ENCODE measurements around the gene VPS52. TPM values are rescaled to one million over a fixed set of nuclear protein-coding genes. Genes with fewer than 3 reads are reported as not detected.

VPS52 gene
- total RNA-seq, 1 donor from 2014 or later, result 41.8 TPM

DNA sequence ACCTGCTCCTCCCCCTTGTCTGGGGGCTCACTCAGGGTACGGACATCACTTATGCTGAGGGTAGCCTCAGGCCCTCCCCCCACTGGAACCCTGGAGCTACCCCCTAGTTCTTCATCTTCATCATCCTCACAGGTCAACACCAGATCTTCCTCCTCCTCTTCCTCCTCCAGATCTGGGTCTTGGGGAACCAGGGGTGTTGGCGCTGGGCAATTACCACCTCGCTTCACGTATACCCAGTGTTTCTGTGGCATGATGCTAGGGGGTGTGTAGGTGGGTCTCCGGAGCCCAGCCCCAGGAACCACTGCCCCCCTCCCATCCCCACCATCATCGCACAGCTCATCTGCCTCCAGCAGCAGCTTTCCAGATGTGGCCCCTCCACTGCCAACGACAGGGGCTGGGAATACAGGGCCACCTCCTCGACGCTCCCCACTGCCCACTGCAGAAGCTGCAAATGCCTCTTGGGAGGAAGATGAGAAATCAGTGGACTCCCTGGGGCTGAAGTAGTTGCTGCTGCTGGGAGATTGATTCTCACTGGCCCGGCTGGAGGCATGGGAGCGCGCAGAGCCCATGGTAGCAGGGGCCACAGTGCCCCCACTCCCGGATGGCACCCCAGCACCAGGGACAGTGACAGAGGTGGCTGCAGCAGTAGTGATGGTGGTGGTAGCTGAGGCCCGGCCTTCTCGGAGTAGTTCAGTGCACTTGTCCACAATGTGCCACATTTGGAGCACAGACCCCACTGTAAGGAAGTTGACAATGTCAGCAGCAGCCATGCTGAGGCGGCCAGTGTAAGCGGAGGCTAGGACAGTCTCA is 44.3 kb upstream of the VPS52 start:
- H3K4me1 Mint-ChIP-seq (ENCODE audit: unreplicated experiment), result peaks cover 47% of the 10 kb centered on the region
- H3K27ac Mint-ChIP-seq (ENCODE audit: unreplicated experiment), result no peak overlapping the region
- H3K27me3 Mint-ChIP-seq (ENCODE audit: unreplicated experiment), result peaks cover 15% of the 10 kb centered on the region
- peak overlapping the region; percentile 88 for H3K4me3 Mint-ChIP-seq (ENCODE audit: unreplicated experiment)
- no peaks in the 10 kb centered on the region for H3K9me3 Mint-ChIP-seq (ENCODE audit: unreplicated experiment)
- no peak for DNase-seq (ENCODE audit: low spot score)
- no peak for TF ChIP-seq CTCF (IDR thresholded peaks at IDR 0.05; ENCODE audit: unreplicated experiment)
- H3K36me3 Mint-ChIP-seq (ENCODE audit: low read depth, unreplicated experiment), result peaks cover 25% of the 10 kb centered on the region

DNA sequence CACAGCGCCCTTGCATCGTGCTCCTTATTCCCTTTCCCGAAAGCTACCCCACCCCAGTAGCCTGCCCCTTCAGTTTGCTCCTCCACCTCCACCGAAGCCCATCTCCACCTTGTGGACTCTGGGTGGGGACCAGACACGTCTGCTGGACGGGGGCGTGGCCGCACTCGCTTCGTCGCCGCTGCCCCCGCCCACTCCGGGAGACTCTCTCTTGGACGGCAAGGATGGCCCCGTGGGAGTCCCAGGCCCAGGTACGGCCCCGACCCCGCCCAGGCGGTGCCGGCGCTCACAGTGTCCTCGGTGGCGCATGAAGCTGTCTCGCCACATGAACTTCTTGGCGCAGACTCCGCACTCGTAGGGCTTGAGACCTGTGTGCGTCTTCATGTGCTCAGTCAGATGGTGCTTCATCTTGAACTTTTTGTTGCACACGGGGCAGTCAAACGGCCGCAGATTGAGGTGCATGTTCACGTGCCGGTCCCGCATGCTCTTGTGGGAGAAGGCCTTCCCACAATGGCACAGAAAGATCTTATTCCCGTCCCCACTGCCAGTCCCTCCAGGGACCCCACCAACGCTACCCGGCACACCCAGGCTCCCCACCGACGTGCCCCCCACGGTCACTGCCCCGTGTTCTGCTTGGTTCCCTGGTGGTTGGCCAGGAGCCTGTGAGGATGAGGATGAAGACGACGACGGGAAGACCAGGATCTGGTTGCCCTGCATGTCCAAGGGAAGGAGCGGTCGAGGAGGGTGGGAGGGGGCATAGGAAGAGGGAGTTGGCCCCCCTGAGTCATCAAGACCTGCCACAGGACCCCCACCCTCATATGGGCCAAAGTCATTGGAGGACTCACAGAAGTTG is 43.5 kb upstream of the VPS52 start:
- Mint-ChIP-seq H3K4me1 (ENCODE audit: unreplicated experiment) (peaks cover 41% of the 10 kb centered on the region), H3K36me3 (ENCODE audit: low read depth, unreplicated experiment) (peaks cover 19% of the 10 kb centered on the region), H3K27me3 (ENCODE audit: unreplicated experiment) (peaks cover 12% of the 10 kb centered on the region), H3K9me3 (ENCODE audit: unreplicated experiment) (no peaks in the 10 kb centered on the region), H3K27ac (ENCODE audit: unreplicated experiment) (peak overlapping the region; percentile 86), H3K4me3 (ENCODE audit: unreplicated experiment) (peak overlapping the region; percentile 80)
- DNase-seq (ENCODE audit: low spot score), result peak; percentile 28
- no peak for TF ChIP-seq CTCF (IDR thresholded peaks at IDR 0.05; ENCODE audit: unreplicated experiment)

DNA sequence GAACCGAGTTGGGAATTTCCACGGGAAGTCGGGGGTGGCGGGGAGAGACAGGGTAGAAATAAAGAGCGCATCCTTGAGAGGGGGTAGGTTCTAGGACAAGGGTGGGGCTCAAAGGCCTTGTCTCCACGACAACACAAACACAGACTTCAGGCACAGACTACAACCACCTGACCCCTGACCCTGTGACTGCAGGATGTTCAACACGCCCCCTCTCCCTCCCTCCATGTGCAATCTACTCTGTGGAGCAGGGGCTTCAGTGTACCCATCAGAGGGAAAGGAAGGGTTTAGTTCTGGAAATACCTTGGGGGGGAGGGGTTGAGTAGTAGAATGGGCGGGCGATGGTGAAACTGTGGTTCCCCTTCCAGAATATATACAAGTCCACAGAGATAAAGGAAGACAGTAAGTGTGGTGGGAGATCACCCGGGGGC is 42.9 kb upstream of the VPS52 start:
- peaks cover 12% of the 10 kb centered on the region for H3K36me3 Mint-ChIP-seq (ENCODE audit: low read depth, unreplicated experiment)
- no peaks in the 10 kb centered on the region for H3K9me3 Mint-ChIP-seq (ENCODE audit: unreplicated experiment)
- H3K4me3 Mint-ChIP-seq (ENCODE audit: unreplicated experiment), result peak overlapping the region; percentile 97
- peak overlapping the region; percentile 86 for H3K27ac Mint-ChIP-seq (ENCODE audit: unreplicated experiment)
- H3K4me1 Mint-ChIP-seq (ENCODE audit: unreplicated experiment), result peaks cover 35% of the 10 kb centered on the region
- DNase-seq (ENCODE audit: low spot score), result peak; percentile 51
- TF ChIP-seq CTCF (IDR thresholded peaks at IDR 0.05; ENCODE audit: unreplicated experiment), result no peak
- H3K27me3 Mint-ChIP-seq (ENCODE audit: unreplicated experiment), result peaks cover 12% of the 10 kb centered on the region

- Mint-ChIP-seq H3K27me3 (ENCODE audit: unreplicated experiment) (peaks cover 11% of the 10 kb centered on the region), H3K4me3 (ENCODE audit: unreplicated experiment) (peak within 1 kb of the TSS; percentile 97), H3K9me3 (ENCODE audit: unreplicated experiment) (no peaks in the 10 kb centered on the region), H3K36me3 (ENCODE audit: low read depth, unreplicated experiment) (peaks cover 8% of the 10 kb centered on the region), H3K27ac (ENCODE audit: unreplicated experiment) (peak within 1 kb of the TSS; percentile 91), H3K4me1 (ENCODE audit: unreplicated experiment) (peaks cover 30% of the 10 kb centered on the region)
- no peak for TF ChIP-seq CTCF (IDR thresholded peaks at IDR 0.05; ENCODE audit: unreplicated experiment)
- peak; percentile 49 for DNase-seq (ENCODE audit: low spot score)
These were observed 42.2 kb upstream of the VPS52 start, which contains the start of gene TAPBP for GRCh38 chr6:33313709-33314514. TSS of gene TAPBP (minus strand) at chr6:33314078. CDS start at chr6:33314041, 37 bp downstream.

Data from endothelial cell (in vitro differentiated cells).